SK-N-SH (cell line): ENCODE measurements around the gene SNTG2. TPM values are rescaled to one million over a fixed set of nuclear protein-coding genes. Genes with fewer than 3 reads are reported as not detected.

Experiments used
- CTCF ChIA-PET: fragments of 300-600, 350-600 bp; formaldehyde crosslinking; extraction: SDS; loops from one replicate; lab custom pipeline; 2021; lab: Yijun Ruan, JAX
- POLR2A ChIA-PET: fragments of 350-600 bp; sonication (Branson Sonifier 250); formaldehyde crosslinking; extraction: SDS; loops from one replicate; lab custom pipeline; 2020; ENCODE audit warnings: antibody characterized with exemption, inconsistent platforms; lab: Yijun Ruan, JAX
- DNase-seq: peaks from one replicate; pipeline ENCODE4 v3.0.0; 2012
- H2AFZ ChIP-seq: fragments of 200-600 bp; sonication (generic); 2 replicates; pipeline ENCODE4 v1.8.1; 2016; ENCODE audit warnings: antibody characterized with exemption, mild to moderate bottlenecking, low read depth
- H3F3A ChIP-seq: fragments of 200-600 bp; sonication (generic); replicated peaks from 2 replicates; pipeline ENCODE3; 2016; ENCODE audit warnings: antibody characterized with exemption, mild to moderate bottlenecking; ENCODE audit not compliant: insufficient read depth
- H3K27ac ChIP-seq, 2 experiments: fragments of 200-500 bp in 1 of 2; fragments of 200-600 bp in 1 of 2; sonication (Bioruptor generic) in 1 of 2; sonication (generic), shearing (Covaris generic) in 1 of 2; 2 replicates each; pipeline versions ENCODE4 v1.5.1 to v1.6.1; 2014 to 2016; ENCODE audit warnings: low read depth in 2 of 2, inconsistent platforms in 1 of 2, low read length in 1 of 2, mild to moderate bottlenecking in 1 of 2, mixed read lengths in 1 of 2
- H3K27me3 ChIP-seq: fragments of 200-600 bp; sonication (generic), shearing (Covaris generic); 2 replicates; pipeline ENCODE4 v1.6.1; 2016; ENCODE audit warnings: mixed run types; ENCODE audit not compliant: insufficient read depth
- H3K36me3 ChIP-seq, 2 experiments: fragments of 200-500 bp in 1 of 2; fragments of 200-600 bp in 1 of 2; sonication (Bioruptor generic) in 1 of 2; sonication (generic) in 1 of 2; replicated peaks in 1 of 2; 2 replicates each; pipeline versions ENCODE3 to v1.5.1; 2014 to 2016; ENCODE audit warnings: low read length in 1 of 2, mild to moderate bottlenecking in 1 of 2; ENCODE audit not compliant: insufficient read depth in 2 of 2, control insufficient read depth in 1 of 2
- H3K4me1 ChIP-seq, 2 experiments: fragments of 200-500 bp in 1 of 2; fragments of 200-600 bp in 1 of 2; sonication (Bioruptor generic) in 1 of 2; sonication (generic), shearing (Covaris generic) in 1 of 2; 2 replicates each; pipeline versions ENCODE4 v1.5.1 to v1.6.1; 2014 to 2016; ENCODE audit warnings: low read depth in 1 of 2, low read length in 1 of 2, mixed run types in 1 of 2; ENCODE audit not compliant: insufficient read depth in 2 of 2, control insufficient read depth in 1 of 2
- H3K4me2 ChIP-seq: fragments of 200-600 bp; sonication (generic), shearing (Covaris generic); 2 replicates; pipeline ENCODE4 v1.6.1; 2017; ENCODE audit warnings: mixed run types
- H3K4me3 ChIP-seq, 2 experiments: fragments of 200-500 bp in 1 of 2; fragments of 200-600 bp in 1 of 2; sonication (Bioruptor generic) in 1 of 2; sonication (generic), shearing (Covaris generic) in 1 of 2; 2 replicates each; pipeline versions ENCODE4 v1.5.1 to v1.8.1; 2014 to 2016; ENCODE audit warnings: low read depth in 2 of 2, inconsistent platforms in 1 of 2, low read length in 1 of 2, mild to moderate bottlenecking in 1 of 2, mixed read lengths in 1 of 2, moderate library complexity in 1 of 2
- H3K79me2 ChIP-seq: fragments of 200-600 bp; sonication (generic); 2 replicates; pipeline ENCODE4 v1.8.1; 2017; ENCODE audit warnings: mild to moderate bottlenecking; ENCODE audit not compliant: insufficient read depth
- H3K9ac ChIP-seq: fragments of 200-600 bp; sonication (generic); 2 replicates; pipeline ENCODE4 v1.6.1; 2017; ENCODE audit warnings: mixed run types
- H3K9me2 ChIP-seq: fragments of 200-600 bp; sonication (generic); 2 replicates; pipeline ENCODE4 v1.6.1; 2017; ENCODE audit warnings: mixed run types
- H3K9me3 ChIP-seq: fragments of 200-600 bp; sonication (generic); 2 replicates; pipeline ENCODE4 v1.6.1; 2017; ENCODE audit warnings: mixed run types, mild to moderate bottlenecking, moderate library complexity
- H4K20me1 ChIP-seq: fragments of 200-600 bp; sonication (generic); 2 replicates; pipeline ENCODE4 v1.6.1; 2017; ENCODE audit warnings: mild to moderate bottlenecking, mixed run types; ENCODE audit not compliant: insufficient read depth
- FOSL2 ChIP-seq: IDR thresholded peaks from 2 replicates; pipeline ENCODE4 v1.4.0; 2012; ENCODE audit warnings: low read depth, mild to moderate bottlenecking, moderate library complexity, borderline replicate concordance
- FOXJ3 ChIP-seq: sonication (generic); formaldehyde crosslinking; IDR thresholded peaks from 2 replicates; pipeline ENCODE4 v1.5.1; 2020; ENCODE audit warnings: mild to moderate bottlenecking, missing genetic modification reagents
- GABPA ChIP-seq: IDR thresholded peaks from 2 replicates; pipeline ENCODE4 v1.4.0; 2012; ENCODE audit warnings: low read depth, mild to moderate bottlenecking
- JUND ChIP-seq: IDR thresholded peaks from 2 replicates; pipeline ENCODE4 v1.4.0; 2012
- MEF2A ChIP-seq: IDR thresholded peaks from 2 replicates; pipeline ENCODE4 v1.4.0; 2012; ENCODE audit warnings: low read depth, borderline replicate concordance
- MXI1 ChIP-seq: IDR thresholded peaks from 2 replicates; pipeline ENCODE4 v1.6.1; 2012; ENCODE audit warnings: mild to moderate bottlenecking, low read depth, low read length, improper control_type of control experiment
- NFIC ChIP-seq: IDR thresholded peaks from 2 replicates; pipeline ENCODE4 v1.4.0; 2012; ENCODE audit warnings: borderline replicate concordance
- RAD21 ChIP-seq: IDR thresholded peaks from 2 replicates; pipeline ENCODE4 v1.6.1; 2012; ENCODE audit warnings: mild to moderate bottlenecking, low read length
- RCOR1 ChIP-seq: fragments of 150-350 bp; IDR thresholded peaks from 2 replicates; pipeline ENCODE4 v1.6.1; 2017; ENCODE audit warnings: antibody characterized with exemption, low read length
- RFX5 ChIP-seq: IDR thresholded peaks from 2 replicates; pipeline ENCODE4 v1.6.1; 2012; ENCODE audit warnings: mild to moderate bottlenecking, improper control_type of control experiment, low read length
- SIN3A ChIP-seq: IDR thresholded peaks from 2 replicates; pipeline ENCODE4 v1.6.1; 2012; ENCODE audit warnings: low read depth, mild to moderate bottlenecking, low read length, moderate library complexity, borderline replicate concordance
- TAF1 ChIP-seq: IDR thresholded peaks from 2 replicates; pipeline ENCODE4 v1.6.1; 2012; ENCODE audit warnings: low read depth, mild to moderate bottlenecking, low read length, moderate library complexity, borderline replicate concordance
- USF1 ChIP-seq: IDR thresholded peaks from 2 replicates; pipeline ENCODE4 v1.4.0; 2012; ENCODE audit warnings: low read depth, borderline replicate concordance
- YY1 ChIP-seq: IDR thresholded peaks from 2 replicates; pipeline ENCODE4 v1.4.0; 2012; ENCODE audit warnings: low read depth, mild to moderate bottlenecking
- ZBTB33 ChIP-seq: IDR thresholded peaks from 2 replicates; pipeline ENCODE4 v1.4.0; 2012; ENCODE audit warnings: low read depth, borderline replicate concordance
- WGBS: methylation state at CpG from one replicate; pipeline ENCODE4 v1.1.6; 2017; ENCODE audit warnings: low lambda C conversion rate; 5-methylcytosine and 5-hydroxymethylcytosine counted together
- polyA plus RNA-seq, 3 experiments: library from polyadenylated mRNA; depleted of rRNA; stranded (reverse); fragments of >200 nt; gene quantifications; 2 replicates each; pipeline ENCODE4 v1.2.3, GENCODE V29; 2012
- TF ChIP-seq, protein P1 (sequence below): fragments of 150-350 bp; IDR thresholded peaks from 2 replicates; pipeline ENCODE4 v1.6.1; 2016; ENCODE audit warnings: mild to moderate bottlenecking, low read depth, low read length
- TF ChIP-seq, protein P2 (sequence below): IDR thresholded peaks from 2 replicates; pipeline ENCODE4 v1.4.0; 2012; ENCODE audit warnings: low read depth
- TF ChIP-seq, protein P3 (sequence below): fragments of 150-350 bp; IDR thresholded peaks from 2 replicates; pipeline ENCODE4 v1.6.1; 2017; ENCODE audit warnings: antibody characterized with exemption, low read length, low read depth, borderline replicate concordance
- TF ChIP-seq, protein P4 (sequence below): IDR thresholded peaks from 2 replicates; pipeline ENCODE4; 2012

The SNTG2 gene
- polyA plus RNA-seq, 1 of the 3 experiments (the other 2 are of a cell fraction): not detected

DNA sequence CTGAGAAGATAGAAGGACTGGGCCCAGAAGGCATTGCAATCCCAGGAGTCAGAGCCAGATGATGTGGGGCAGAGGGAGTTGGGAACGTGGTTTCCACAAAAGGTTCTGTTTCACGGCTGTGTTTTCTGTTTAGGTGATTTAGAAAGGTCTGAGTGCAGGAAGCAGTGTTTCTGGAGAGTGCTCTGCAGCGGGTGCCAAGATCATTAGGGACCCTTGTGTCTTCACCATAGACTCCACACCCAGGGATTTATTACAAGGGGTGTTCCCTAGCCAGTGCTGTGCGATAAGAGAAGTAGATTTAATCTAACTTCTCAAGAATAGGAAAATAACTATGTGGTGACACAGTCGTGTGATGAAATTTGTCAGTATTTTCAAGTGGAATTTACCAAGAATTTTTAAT, 241.5 kb downstream of the SNTG2 start:
- Histone ChIP-seq H2AFZ (no peak overlapping the region), H3K4me2 (no peak overlapping the region), H3K9me2 (no peaks in the 10 kb centered on the region), H3K4me1 (no peaks in the 10 kb centered on the region), H3K36me3 (no peaks in the 10 kb centered on the region), H4K20me1 (no peaks in the 10 kb centered on the region), H3K4me3 (no peak overlapping the region), H3K9ac (no peak overlapping the region), H3F3A (no peaks in the 10 kb centered on the region), H3K79me2 (no peaks in the 10 kb centered on the region), H3K27ac (no peak overlapping the region), H3K27me3 (no peaks in the 10 kb centered on the region), H3K9me3 (peaks cover 20% of the 10 kb centered on the region; the same call in 1 of the 2 replicates)
- DNase-seq: no peak
- POLR2A ChIA-PET: no interaction called here
- TF ChIP-seq RAD21 (no peak), MEF2A (no peak), RCOR1 (no peak), MXI1 (no peak), RFX5 (no peak), SIN3A (no peak)
- TF ChIP-seq, protein P1, sequence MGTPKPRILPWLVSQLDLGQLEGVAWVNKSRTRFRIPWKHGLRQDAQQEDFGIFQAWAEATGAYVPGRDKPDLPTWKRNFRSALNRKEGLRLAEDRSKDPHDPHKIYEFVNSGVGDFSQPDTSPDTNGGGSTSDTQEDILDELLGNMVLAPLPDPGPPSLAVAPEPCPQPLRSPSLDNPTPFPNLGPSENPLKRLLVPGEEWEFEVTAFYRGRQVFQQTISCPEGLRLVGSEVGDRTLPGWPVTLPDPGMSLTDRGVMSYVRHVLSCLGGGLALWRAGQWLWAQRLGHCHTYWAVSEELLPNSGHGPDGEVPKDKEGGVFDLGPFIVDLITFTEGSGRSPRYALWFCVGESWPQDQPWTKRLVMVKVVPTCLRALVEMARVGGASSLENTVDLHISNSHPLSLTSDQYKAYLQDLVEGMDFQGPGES: no peak
- 18% methylated on average over 5 of the region's 5 CpGs for WGBS
- CTCF ChIA-PET: interaction anchor here (1.4 kb wide), 1 partner anchor 102 kb away, joined by 3 read pairs; no protein-coding TSS in a partner anchor

DNA sequence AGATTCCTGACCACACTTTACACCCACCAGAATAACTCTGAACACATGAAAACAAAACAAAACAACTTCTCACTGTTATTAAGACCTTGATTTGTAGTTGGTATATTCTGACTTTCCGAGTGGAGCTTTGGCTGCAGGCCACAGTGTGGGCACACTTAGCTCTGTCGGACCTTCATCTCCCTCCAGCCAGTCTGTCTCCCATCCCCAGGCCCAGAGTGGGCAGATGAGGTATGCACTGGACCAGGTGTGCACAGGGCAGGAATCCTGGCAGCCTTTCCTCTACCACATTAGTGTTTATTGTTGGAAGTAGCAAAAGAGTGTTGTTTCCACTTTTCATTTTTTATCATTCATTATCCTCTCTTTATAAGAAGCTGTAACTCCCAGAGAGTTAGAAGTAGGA, 243.2 kb downstream of the SNTG2 start:
- H3K79me2 ChIP-seq: no peaks in the 10 kb centered on the region
- H3K9me3 ChIP-seq: peaks cover 20% of the 10 kb centered on the region; the same call in 1 of the 2 replicates
- no peaks in the 10 kb centered on the region for H3K4me1 ChIP-seq
- H3F3A ChIP-seq: no peaks in the 10 kb centered on the region
- H2AFZ ChIP-seq: no peak overlapping the region
- no peak overlapping the region for H3K4me2 ChIP-seq
- TF ChIP-seq USF1 (no peak), MEF2A (no peak), FOSL2 (no peak), YY1 (no peak), GABPA (no peak), TAF1 (no peak), ZBTB33 (no peak), RAD21 (no peak), JUND (no peak), NFIC (no peak), FOXJ3 (no peak), RCOR1 (no peak), RFX5 (no peak)
- TF ChIP-seq, protein P2, sequence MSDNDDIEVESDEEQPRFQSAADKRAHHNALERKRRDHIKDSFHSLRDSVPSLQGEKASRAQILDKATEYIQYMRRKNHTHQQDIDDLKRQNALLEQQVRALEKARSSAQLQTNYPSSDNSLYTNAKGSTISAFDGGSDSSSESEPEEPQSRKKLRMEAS: no peak
- TF ChIP-seq, protein P3, sequence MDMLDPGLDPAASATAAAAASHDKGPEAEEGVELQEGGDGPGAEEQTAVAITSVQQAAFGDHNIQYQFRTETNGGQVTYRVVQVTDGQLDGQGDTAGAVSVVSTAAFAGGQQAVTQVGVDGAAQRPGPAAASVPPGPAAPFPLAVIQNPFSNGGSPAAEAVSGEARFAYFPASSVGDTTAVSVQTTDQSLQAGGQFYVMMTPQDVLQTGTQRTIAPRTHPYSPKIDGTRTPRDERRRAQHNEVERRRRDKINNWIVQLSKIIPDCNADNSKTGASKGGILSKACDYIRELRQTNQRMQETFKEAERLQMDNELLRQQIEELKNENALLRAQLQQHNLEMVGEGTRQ: no peak
- TF ChIP-seq, protein P4, sequence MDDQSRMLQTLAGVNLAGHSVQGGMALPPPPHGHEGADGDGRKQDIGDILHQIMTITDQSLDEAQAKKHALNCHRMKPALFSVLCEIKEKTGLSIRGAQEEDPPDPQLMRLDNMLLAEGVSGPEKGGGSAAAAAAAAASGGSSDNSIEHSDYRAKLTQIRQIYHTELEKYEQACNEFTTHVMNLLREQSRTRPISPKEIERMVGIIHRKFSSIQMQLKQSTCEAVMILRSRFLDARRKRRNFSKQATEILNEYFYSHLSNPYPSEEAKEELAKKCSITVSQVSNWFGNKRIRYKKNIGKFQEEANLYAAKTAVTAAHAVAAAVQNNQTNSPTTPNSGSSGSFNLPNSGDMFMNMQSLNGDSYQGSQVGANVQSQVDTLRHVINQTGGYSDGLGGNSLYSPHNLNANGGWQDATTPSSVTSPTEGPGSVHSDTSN: no peak
- H3K27ac ChIP-seq: no peak overlapping the region
- H3K9ac ChIP-seq: no peak overlapping the region
- H3K27me3 ChIP-seq: no peaks in the 10 kb centered on the region
- ChIA-PET CTCF (interaction anchor here (0.6 kb wide), 1 partner anchor 353 kb away, joined by 3 read pairs; no protein-coding TSS in a partner anchor), POLR2A (interaction anchor here (0.6 kb wide), 1 partner anchor 54 kb away, joined by 3 read pairs; no protein-coding TSS in a partner anchor)
- no peaks in the 10 kb centered on the region for H3K36me3 ChIP-seq
- no peaks in the 10 kb centered on the region for H3K9me2 ChIP-seq
- no peak for DNase-seq
- 13% methylated on average over 2 of the region's 2 CpGs for WGBS
- H3K4me3 ChIP-seq: no peak overlapping the region
- no peaks in the 10 kb centered on the region for H4K20me1 ChIP-seq
